Measurements from ENCODE around the gene SOBP. TPM values are rescaled to one million over a fixed set of nuclear protein-coding genes. Genes with fewer than 3 reads are reported as not detected.

SOBP gene
- total RNA-seq, 3 donors from 2014 or later = 1.1 to 2.1 (median 1.8) TPM

DNA sequence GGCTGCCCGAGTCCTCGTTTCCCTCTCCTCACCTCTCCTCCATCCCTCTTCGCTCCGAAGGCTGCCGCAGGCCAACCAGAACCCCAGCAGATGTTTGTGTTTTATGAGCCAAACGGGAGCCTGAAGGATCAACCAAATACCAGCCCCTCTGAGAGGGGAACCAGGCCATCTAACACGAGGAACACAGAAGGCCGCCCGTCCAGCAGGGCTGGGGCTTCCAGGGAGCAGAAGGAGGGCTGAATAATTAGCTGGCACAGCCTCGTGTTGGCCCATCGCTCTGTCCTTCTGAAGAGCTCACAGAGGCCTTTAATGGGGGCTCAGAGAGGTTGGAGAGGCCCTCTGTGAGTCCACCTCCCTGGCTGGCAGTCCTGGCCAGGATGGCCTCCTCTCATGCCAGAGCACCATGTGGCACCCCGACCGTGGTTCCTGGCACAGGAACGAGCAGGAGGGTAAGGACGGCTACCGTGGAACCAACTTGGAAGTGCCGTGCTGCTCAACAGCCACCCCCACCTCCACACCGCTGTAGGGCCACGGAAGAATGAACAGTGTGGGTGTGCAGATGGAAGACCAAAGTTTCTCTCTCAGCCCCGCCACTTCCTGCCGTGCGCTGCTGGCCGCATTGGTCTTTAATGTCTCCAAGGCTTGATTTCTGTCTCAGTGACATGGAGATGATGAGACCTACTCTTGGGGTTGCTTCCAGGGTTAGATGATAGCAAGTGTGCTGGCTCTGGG is 179.0 kb downstream of the SOBP start:
- Mint-ChIP-seq H3K9me3 (no peaks in the 10 kb centered on the region), H3K27me3 (ENCODE audit: low read depth) (no peaks in the 10 kb centered on the region), H3K4me3 (no peak overlapping the region), H3K36me3 (ENCODE audit: insufficient read depth) (no peaks in the 10 kb centered on the region), H3K4me1 (ENCODE audit: low read depth) (peaks cover 16% of the 10 kb centered on the region)
- DNase-seq (no peak), ATAC-seq (peak; percentile 58 to 75)

DNA sequence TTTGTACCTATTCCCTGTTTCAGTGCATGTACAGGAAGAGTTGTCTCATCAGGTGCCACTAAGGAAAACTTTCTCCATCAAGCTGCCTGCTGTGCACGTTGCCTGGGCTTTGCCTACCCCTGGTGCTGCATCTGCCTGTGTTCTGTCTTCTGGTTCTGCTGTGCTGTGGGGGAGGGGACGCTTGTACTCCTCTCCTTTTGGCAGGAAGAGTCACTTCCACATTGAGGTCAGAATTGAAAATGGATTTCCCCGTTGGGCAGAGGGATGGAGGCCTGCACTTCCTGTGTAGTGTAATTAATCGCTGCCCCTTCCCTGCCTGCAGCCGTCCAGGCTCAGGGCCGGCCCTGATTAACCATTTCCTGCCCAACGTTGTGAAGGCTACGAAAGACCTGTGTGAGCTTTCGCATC is 180.9 kb downstream of the SOBP start:
- no peak overlapping the region for H3K4me3 Mint-ChIP-seq
- ATAC-seq (no peak), DNase-seq (no peak)
- H3K4me1 Mint-ChIP-seq (ENCODE audit: low read depth) = peaks cover 20% of the 10 kb centered on the region
- no peaks in the 10 kb centered on the region for H3K36me3 Mint-ChIP-seq (ENCODE audit: insufficient read depth)
- H3K9me3 Mint-ChIP-seq = no peaks in the 10 kb centered on the region
- H3K27me3 Mint-ChIP-seq (ENCODE audit: low read depth) = no peaks in the 10 kb centered on the region

DNA sequence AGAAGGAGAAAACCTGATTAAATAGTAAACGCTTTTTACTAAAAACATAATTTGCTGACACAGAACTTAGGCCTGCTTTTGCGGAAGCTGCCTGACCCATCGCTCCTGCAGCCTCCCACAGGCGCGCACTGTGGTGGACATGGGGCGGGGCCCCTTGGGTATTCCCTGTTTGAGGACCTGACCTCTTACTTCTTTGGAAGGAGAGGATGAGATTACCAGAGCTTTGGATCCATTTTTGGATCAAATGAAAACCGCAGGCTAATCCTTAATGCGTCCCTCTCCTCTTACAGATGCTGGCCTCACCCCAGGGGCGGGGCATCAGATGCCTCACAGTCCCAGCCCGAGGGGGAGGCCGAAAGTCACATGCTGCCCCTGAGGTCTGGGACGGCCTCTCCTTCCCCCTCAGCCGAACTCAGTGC is 183.2 kb downstream of the SOBP start:
- DNase-seq (no peak), ATAC-seq (no peak)
- Mint-ChIP-seq H3K4me1 (ENCODE audit: low read depth) (peaks cover 20% of the 10 kb centered on the region), H3K27me3 (ENCODE audit: low read depth) (no peaks in the 10 kb centered on the region), H3K4me3 (no peak overlapping the region), H3K36me3 (ENCODE audit: insufficient read depth) (no peaks in the 10 kb centered on the region), H3K9me3 (no peaks in the 10 kb centered on the region)

DNA sequence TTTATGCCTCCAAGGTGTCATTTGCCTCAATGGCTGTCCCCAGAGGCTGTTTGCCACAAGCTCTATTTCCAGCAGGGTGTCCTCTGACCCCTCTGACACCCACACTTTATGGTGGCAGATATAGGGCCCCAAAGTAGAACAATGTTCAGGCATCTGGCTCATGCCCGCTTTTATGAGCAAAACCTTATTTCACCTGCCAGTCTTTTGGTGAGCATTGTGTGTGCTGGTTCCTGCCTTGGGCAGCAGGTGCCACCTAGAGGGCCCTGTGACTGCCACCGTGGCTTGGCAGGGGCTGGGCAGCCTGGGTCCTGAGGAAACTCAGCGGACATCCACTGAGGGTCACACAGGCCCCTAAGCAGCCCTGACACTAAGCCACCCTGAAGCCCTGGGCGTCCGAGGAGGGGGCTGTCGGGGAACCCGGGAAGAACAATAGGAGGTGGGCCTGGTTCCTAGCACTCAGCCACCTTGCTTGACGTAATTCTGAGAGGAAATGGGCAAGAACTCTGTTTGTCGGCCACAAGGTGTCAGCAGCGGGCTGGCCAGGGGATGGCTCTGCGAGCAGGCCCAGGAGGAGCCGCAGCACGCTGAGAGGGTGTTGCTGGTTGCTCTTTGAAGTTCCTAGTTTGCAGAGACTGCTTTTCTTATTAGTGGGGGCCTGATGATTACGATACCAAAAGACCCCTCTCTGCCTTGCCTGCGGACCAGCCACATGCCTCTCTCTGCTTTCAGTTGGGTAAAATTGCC is 185.2 kb downstream of the SOBP start:
- Mint-ChIP-seq H3K27me3 (ENCODE audit: low read depth) (no peaks in the 10 kb centered on the region), H3K4me1 (ENCODE audit: low read depth) (peaks cover 11% of the 10 kb centered on the region), H3K36me3 (ENCODE audit: insufficient read depth) (no peaks in the 10 kb centered on the region), H3K9me3 (no peaks in the 10 kb centered on the region), H3K4me3 (peak overlapping the region; percentile 25)
- peak; percentile 85 for DNase-seq
- ATAC-seq = peak; percentile 98 to 99

DNA sequence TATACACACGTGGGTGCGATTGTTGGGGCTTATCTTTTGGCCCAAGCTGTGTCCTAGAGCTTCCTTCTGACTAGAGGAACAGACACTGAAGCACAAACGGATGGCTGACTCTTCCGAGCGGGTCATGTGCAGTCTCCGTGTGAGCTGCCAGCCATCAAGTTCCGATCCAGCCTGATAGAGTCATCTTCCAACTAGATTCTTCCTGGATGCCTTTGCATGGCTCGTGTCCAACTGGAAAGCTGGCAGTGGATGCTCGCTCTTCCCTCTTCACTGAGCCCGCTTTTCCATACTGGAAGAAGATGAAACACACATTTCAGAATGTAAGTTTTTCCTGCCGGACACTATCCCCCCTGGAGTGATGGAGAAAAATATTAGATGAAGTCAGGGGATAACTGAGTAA is 186.1 kb downstream of the SOBP start:
- no peak overlapping the region for H3K4me3 Mint-ChIP-seq
- no peaks in the 10 kb centered on the region for H3K27me3 Mint-ChIP-seq (ENCODE audit: low read depth)
- no peaks in the 10 kb centered on the region for H3K9me3 Mint-ChIP-seq
- peaks cover 6% of the 10 kb centered on the region for H3K4me1 Mint-ChIP-seq (ENCODE audit: low read depth)
- DNase-seq (no peak), ATAC-seq (no peak)
- no peaks in the 10 kb centered on the region for H3K36me3 Mint-ChIP-seq (ENCODE audit: insufficient read depth)

DNA sequence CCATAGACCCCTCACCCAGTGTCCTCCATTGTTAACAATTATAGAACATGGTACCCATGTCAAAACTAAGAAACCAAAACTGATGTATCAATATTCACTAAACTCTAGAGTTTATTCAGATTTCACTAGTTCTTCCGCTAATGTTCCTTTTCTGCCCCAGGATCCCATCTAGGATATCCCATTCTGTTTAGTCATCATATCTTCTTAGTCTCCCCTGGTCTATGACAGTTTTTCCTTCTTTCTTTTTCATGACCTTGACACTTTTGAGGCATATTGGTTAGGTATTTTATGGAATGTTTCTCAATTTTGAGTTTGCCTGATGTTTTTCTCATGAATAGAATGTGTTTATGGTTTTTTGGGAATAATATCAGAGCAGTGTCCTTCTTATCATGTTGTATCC is 187.5 kb downstream of the SOBP start:
- Mint-ChIP-seq H3K4me3 (no peak overlapping the region), H3K36me3 (ENCODE audit: insufficient read depth) (no peaks in the 10 kb centered on the region), H3K27me3 (ENCODE audit: low read depth) (no peaks in the 10 kb centered on the region), H3K9me3 (no peaks in the 10 kb centered on the region), H3K4me1 (ENCODE audit: low read depth) (peaks cover 4% of the 10 kb centered on the region)
- DNase-seq = no peak
- no peak for ATAC-seq

DNA sequence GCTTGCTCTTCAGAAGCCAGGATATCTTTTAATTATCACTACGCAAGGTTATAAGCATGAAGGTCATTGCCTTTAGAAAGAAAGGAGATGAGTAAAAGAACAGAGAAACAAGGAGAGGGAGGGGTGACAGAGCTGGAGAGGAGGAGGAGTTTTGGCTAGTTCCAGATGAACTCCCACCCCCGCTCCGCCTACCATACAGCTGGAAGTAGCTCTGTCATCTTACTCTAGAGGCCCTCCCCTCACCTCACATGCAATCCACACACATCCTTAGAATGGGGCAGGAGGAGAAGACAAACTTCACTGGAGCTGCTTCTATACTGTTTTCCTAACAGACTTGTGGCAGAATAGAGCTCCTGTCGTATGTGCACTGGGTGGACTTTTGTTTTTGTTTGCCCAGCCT is 189.5 kb downstream of the SOBP start:
- H3K36me3 Mint-ChIP-seq (ENCODE audit: insufficient read depth) = no peaks in the 10 kb centered on the region
- DNase-seq = no peak
- H3K4me3 Mint-ChIP-seq = no peak overlapping the region
- H3K9me3 Mint-ChIP-seq = peaks cover 6% of the 10 kb centered on the region
- no peaks in the 10 kb centered on the region for H3K27me3 Mint-ChIP-seq (ENCODE audit: low read depth)
- ATAC-seq = no peak
- H3K4me1 Mint-ChIP-seq (ENCODE audit: low read depth) = peaks cover 4% of the 10 kb centered on the region

DNA sequence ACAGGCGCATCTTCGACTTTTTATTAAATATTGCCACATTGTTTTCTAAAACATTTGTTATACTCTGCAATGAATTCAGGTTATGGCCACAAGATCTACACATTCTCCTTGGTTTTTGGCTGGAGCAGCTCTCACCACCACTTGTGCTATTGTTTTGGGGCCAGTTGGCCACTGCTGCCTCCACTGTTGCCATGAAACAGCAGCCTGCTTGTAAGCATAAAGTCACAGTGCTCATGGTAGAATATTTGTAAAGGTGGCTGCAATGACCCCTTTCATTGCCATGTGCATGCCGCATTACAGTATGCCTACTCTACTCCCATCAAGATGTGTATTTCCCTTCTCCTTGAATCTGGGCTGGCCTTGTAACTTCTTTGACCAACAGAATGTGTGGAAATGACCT is 192.8 kb downstream of the SOBP start:
- ATAC-seq (no peak), DNase-seq (no peak)
- no peaks in the 10 kb centered on the region for H3K36me3 Mint-ChIP-seq (ENCODE audit: insufficient read depth)
- peaks cover 6% of the 10 kb centered on the region for H3K9me3 Mint-ChIP-seq
- H3K4me3 Mint-ChIP-seq = no peak overlapping the region
- no peaks in the 10 kb centered on the region for H3K4me1 Mint-ChIP-seq (ENCODE audit: low read depth)
- H3K27me3 Mint-ChIP-seq (ENCODE audit: low read depth) = no peaks in the 10 kb centered on the region

DNA sequence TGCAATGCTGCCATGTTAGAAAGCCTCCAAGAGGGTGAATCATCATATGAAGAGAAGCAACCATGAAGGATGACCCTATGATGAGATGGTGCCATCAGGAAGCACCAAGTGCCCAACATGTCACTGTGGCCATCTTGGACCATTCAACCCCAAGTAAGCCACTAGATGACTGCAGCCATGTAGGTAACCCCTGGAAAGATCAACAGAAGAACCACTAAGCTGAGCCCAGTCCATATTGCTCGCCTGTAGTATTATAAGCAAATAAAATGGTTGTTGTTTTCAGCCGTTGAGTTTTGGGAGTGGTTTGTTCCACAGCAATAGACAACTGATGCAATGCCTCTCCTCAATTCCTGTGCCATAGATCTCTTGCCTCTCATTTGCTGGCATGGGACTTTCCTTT is 193.3 kb downstream of the SOBP start:
- Mint-ChIP-seq H3K4me3 (no peak overlapping the region), H3K36me3 (ENCODE audit: insufficient read depth) (no peaks in the 10 kb centered on the region), H3K4me1 (ENCODE audit: low read depth) (no peaks in the 10 kb centered on the region), H3K27me3 (ENCODE audit: low read depth) (no peaks in the 10 kb centered on the region), H3K9me3 (peaks cover 6% of the 10 kb centered on the region)
- ATAC-seq = no peak
- no peak for DNase-seq

DNA sequence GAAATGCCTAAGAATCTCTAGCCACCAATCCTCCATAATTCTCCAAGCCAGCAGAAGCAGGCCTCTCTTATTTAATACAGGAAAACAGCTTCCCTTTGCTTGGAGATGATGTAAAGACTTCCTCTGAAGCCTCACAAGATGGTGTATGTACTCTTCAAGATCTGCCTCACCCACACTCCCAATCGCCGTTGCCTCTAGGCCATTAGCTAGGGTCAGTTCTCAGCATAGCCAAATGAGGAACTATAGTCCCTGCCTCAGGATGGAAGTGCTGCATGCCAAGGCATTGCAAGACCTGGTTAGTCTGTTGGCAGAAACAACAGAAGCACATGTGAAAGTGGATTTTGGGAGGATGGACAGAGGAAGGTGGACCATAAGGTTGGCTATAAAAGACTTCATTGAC is 195.1 kb downstream of the SOBP start:
- Mint-ChIP-seq H3K4me3 (no peak overlapping the region), H3K36me3 (ENCODE audit: insufficient read depth) (no peaks in the 10 kb centered on the region), H3K9me3 (peaks cover 6% of the 10 kb centered on the region), H3K4me1 (ENCODE audit: low read depth) (no peaks in the 10 kb centered on the region), H3K27me3 (ENCODE audit: low read depth) (no peaks in the 10 kb centered on the region)
- no peak for ATAC-seq
- no peak for DNase-seq

DNA sequence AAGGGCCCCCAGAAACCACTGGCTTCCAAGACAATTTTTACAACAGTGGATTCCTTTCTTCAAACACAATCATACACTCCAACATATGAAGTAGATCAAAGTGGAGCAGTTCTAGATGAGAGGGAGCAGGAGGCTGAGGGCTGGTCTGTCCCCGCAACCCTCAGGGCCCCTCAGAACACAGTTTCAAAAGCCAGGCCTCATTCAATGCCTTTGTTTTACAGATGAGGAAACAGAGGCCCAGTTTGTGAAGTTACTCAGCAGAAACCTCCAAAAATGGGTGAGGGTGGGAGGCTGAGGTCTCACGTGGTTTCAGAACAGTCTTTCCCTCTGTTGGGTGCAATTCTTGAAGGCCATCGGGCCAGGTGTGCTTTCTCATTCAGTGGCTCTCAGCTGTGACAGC is 199.3 kb downstream of the SOBP start:
- DNase-seq (no peak), ATAC-seq (no peak)
- no peak overlapping the region for H3K4me3 Mint-ChIP-seq

DNA sequence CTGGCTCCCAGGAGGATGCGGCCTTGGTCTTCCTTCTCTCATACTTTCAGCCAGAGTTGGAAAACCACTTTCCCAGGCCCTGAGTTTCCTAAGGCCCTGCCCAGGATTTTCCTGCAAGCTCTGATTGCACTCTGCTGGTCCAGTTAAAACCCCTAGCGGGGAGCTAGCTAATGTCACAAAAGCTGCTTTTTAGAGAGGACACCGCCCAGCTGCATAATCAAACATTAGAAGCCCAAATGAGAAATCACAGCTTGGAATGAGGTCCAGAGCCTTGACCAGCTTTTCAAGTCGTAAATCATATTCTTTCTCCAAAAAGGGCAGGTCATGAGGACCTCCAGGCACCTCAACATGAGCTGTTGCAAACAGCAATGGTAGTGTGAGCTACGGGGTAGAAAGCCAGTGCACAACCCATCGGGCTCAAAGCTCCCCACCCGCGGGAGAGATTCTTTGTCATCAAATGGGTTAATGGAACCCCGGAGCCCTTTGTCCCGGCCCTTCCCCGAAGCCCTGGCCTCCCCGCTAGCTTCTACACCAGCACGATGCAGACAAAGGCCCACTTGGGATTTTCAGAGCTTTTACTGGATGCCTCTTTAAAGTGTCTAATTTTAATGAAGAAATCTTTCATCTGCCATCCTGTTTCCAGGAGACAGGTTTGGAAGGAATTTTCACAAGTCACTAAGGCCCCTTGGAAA is 200.2 kb downstream of the SOBP start:
- H3K4me1 Mint-ChIP-seq (ENCODE audit: low read depth) = no peaks in the 10 kb centered on the region
- H3K27me3 Mint-ChIP-seq (ENCODE audit: low read depth) = no peaks in the 10 kb centered on the region
- DNase-seq = no peak
- no peaks in the 10 kb centered on the region for H3K36me3 Mint-ChIP-seq (ENCODE audit: insufficient read depth)
- no peaks in the 10 kb centered on the region for H3K9me3 Mint-ChIP-seq
- ATAC-seq = no peak
- no peak overlapping the region for H3K4me3 Mint-ChIP-seq

More for the DNA sequence above, 199.3 kb downstream of the SOBP start:
- H3K4me1 Mint-ChIP-seq (ENCODE audit: low read depth) = no peaks in the 10 kb centered on the region
- no peaks in the 10 kb centered on the region for H3K27me3 Mint-ChIP-seq (ENCODE audit: low read depth)
- no peaks in the 10 kb centered on the region for H3K9me3 Mint-ChIP-seq
- no peaks in the 10 kb centered on the region for H3K36me3 Mint-ChIP-seq (ENCODE audit: insufficient read depth)

DNA sequence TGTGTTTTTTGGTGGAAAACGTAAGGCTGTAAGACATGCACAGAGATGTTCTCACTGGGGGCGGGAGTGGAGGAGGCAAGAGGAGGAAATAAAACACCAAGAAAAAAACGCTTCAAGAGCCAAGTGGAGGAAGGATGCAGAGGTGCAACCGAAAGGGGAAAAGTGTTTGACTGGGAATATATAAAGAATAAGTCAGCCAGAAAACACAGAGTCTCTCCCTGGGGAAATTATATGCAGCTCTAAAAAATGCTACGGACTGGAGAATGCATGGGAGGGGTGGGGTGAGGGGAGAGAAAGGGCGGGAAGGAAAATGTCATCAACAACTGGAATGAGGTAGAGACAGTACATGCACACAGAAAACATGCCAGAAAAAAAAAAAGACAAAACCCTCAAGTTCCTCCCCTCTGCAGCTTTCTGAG is 200.7 kb downstream of the SOBP start:
- ATAC-seq (no peak), DNase-seq (no peak)
- no peak overlapping the region for H3K4me3 Mint-ChIP-seq
- H3K36me3 Mint-ChIP-seq (ENCODE audit: insufficient read depth) = no peaks in the 10 kb centered on the region
- H3K9me3 Mint-ChIP-seq = no peaks in the 10 kb centered on the region
- no peaks in the 10 kb centered on the region for H3K27me3 Mint-ChIP-seq (ENCODE audit: low read depth)
- H3K4me1 Mint-ChIP-seq (ENCODE audit: low read depth) = no peaks in the 10 kb centered on the region

DNA sequence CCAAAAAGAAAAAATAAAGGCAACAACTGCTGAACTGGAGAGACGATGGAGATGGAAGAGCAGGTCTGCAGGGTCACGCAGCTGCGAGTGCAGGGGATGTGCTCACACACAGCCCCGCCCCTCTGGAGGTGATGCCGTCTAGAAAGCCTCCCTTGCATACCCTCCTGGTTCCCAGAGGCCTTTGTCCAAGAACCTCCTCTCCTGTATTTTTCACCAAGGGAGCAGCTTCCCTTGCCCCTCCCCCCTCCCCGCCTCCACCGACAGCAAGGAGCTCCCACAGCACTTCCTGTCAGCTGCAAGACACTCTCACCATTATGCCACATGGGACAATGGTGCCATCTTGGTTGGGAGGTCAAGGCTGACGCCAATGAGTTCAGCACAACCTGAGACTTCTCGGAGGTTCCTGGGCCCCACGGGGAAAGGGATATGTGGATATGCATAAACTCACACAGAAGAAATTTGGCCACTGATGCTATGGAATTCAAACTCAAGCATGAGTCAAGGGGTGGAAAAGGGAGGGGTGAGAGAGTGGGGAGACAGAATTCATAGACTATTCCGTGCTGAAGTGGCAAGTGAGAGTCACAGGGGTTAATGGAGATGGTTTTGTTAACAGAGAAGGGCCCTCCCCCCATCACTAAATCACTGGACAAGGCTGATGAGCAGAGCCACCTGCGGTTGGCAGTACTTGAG is 201.3 kb downstream of the SOBP start:
- no peaks in the 10 kb centered on the region for H3K4me1 Mint-ChIP-seq (ENCODE audit: low read depth)
- no peak overlapping the region for H3K4me3 Mint-ChIP-seq
- no peaks in the 10 kb centered on the region for H3K27me3 Mint-ChIP-seq (ENCODE audit: low read depth)
- no peak for ATAC-seq
- DNase-seq = no peak
- no peaks in the 10 kb centered on the region for H3K9me3 Mint-ChIP-seq
- no peaks in the 10 kb centered on the region for H3K36me3 Mint-ChIP-seq (ENCODE audit: insufficient read depth)
